HepG2 (cell line): ENCODE data around the gene C1RL. TPM values are rescaled to one million over a fixed set of nuclear protein-coding genes. Genes with fewer than 3 reads are reported as not detected.

ENCODE experiments used
- CEBPB ChIP-seq: IDR thresholded peaks from 2 replicates; pipeline ENCODE4 v1.6.1; 2011; ENCODE audit warnings: low read depth, low read length, improper control_type of control experiment, borderline replicate concordance
- CREM ChIP-seq, 2 experiments: sonication (generic) in 1 of 2; formaldehyde crosslinking in 1 of 2; IDR thresholded peaks; 2 replicates each; pipeline versions ENCODE4 v1.4.0 to v1.6.1; 2016 to 2020; ENCODE audit warnings: antibody characterized with exemption in 1 of 2, mild to moderate bottlenecking in 1 of 2, missing genetic modification reagents in 1 of 2
- ETV5 ChIP-seq: IDR thresholded peaks from 2 replicates; pipeline ENCODE4 v1.6.1; 2018; ENCODE audit warnings: missing biosample characterization, missing genetic modification reagents, inconsistent platforms, borderline replicate concordance
- FOXA3 ChIP-seq: IDR thresholded peaks from 2 replicates; pipeline ENCODE4 v1.6.1; 2016; ENCODE audit warnings: missing genetic modification reagents, missing compliant biosample characterization
- FOXM1 ChIP-seq: sonication (generic); formaldehyde crosslinking; IDR thresholded peaks from 2 replicates; pipeline ENCODE4 v1.5.0; 2020; ENCODE audit warnings: missing genetic modification reagents
- FOXP1 ChIP-seq, 2 experiments: fragments of 450-650 bp in 1 of 2; IDR thresholded peaks; 2 replicates each; pipeline ENCODE4 v1.6.1; 2017 to 2018; ENCODE audit warnings: antibody characterized with exemption in 1 of 2
- HOXA3 ChIP-seq: sonication (generic); formaldehyde crosslinking; IDR thresholded peaks from 2 replicates; pipeline ENCODE4 v1.5.0; 2020; ENCODE audit warnings: missing genetic modification reagents
- ISX ChIP-seq: sonication (generic); formaldehyde crosslinking; conservative IDR thresholded peaks from 2 replicates; pipeline ENCODE4 v1.5.0; 2020; ENCODE audit warnings: missing genetic modification reagents
- JARID2 ChIP-seq: sonication (generic); formaldehyde crosslinking; IDR thresholded peaks from 2 replicates; pipeline ENCODE4 v1.8.1; 2023; ENCODE audit warnings: missing genetic modification reagents, inconsistent platforms; ENCODE audit not compliant: insufficient replicate concordance
- KLF15 ChIP-seq: sonication (generic); formaldehyde crosslinking; IDR thresholded peaks from 2 replicates; pipeline ENCODE4 v1.8.1; 2023; ENCODE audit warnings: borderline replicate concordance, mild to moderate bottlenecking, inconsistent platforms, missing genetic modification reagents, mixed read lengths
- MTF1 ChIP-seq: sonication (generic); formaldehyde crosslinking; IDR thresholded peaks from 2 replicates; pipeline ENCODE4 v1.5.0; 2020; ENCODE audit warnings: missing genetic modification reagents
- NR2C2 ChIP-seq: sonication (generic); formaldehyde crosslinking; IDR thresholded peaks from 2 replicates; pipeline ENCODE4 v1.4.0; 2020; ENCODE audit warnings: missing genetic modification reagents, mild to moderate bottlenecking, moderate library complexity, borderline replicate concordance
- PHF21A ChIP-seq: sonication (generic); formaldehyde crosslinking; IDR thresholded peaks from 2 replicates; pipeline ENCODE4 v1.5.0; 2020; ENCODE audit warnings: mild to moderate bottlenecking, missing genetic modification reagents
- RBM39 ChIP-seq: fragments of 200-400 bp; formaldehyde crosslinking; IDR thresholded peaks from one replicate; pipeline ENCODE4 v1.6.1; 2018; ENCODE audit warnings: antibody characterized with exemption, mild to moderate bottlenecking, low read depth, low read length; ENCODE audit not compliant: poor library complexity, severe bottlenecking
- TBX3 ChIP-seq: fragments of 450-650 bp; IDR thresholded peaks from 2 replicates; pipeline ENCODE4 v1.6.1; 2017; ENCODE audit warnings: antibody characterized with exemption, mild to moderate bottlenecking, inconsistent platforms, borderline replicate concordance
- THAP9 ChIP-seq: sonication (generic); formaldehyde crosslinking; IDR thresholded peaks from 2 replicates; pipeline ENCODE4; 2020; ENCODE audit warnings: missing genetic modification reagents, mild to moderate bottlenecking, borderline replicate concordance
- ZKSCAN5 ChIP-seq: sonication (generic); formaldehyde crosslinking; IDR thresholded peaks from 2 replicates; pipeline ENCODE4 v1.5.1; 2020; ENCODE audit warnings: mild to moderate bottlenecking, missing genetic modification reagents
- ZNF274 ChIP-seq: sonication (generic); formaldehyde crosslinking; IDR thresholded peaks from 2 replicates; pipeline ENCODE4 v1.5.1; 2020; ENCODE audit warnings: mild to moderate bottlenecking, missing genetic modification reagents
- ZNF552 ChIP-seq: sonication (generic); formaldehyde crosslinking; IDR thresholded peaks from 2 replicates; pipeline ENCODE4 v1.9.0; 2022; ENCODE audit warnings: missing genetic modification reagents, mild to moderate bottlenecking, borderline replicate concordance
- ZNF773 ChIP-seq: sonication (generic); formaldehyde crosslinking; IDR thresholded peaks from 2 replicates; pipeline ENCODE4 v1.4.0; 2020; ENCODE audit warnings: missing genetic modification reagents, borderline replicate concordance
- polyA plus RNA-seq, 8 experiments: library from polyadenylated mRNA; depleted of rRNA in 3 of 8; stranded (reverse) in 7 of 8; unstranded in 1 of 8; fragments of >200 nt; fragmentation: Illumina TruSeq in 4 of 8; extraction: Trizol in 4 of 8; gene quantifications; 2 replicates each; pipeline versions ENCODE4 v1.2.1 to v1.2.3, GENCODE V29; 2011 to 2016; ENCODE audit warnings: low read depth in 4 of 8, missing spikeins in 1 of 8, mixed read lengths in 1 of 8; ENCODE audit not compliant: insufficient read depth in 1 of 8
- total RNA-seq, 5 experiments: library from RNA; depleted of rRNA; stranded (reverse); fragments of >200 nt; fragmentation: Illumina TruSeq; extraction: Trizol; gene quantifications; 2 replicates each; pipeline ENCODE4 v1.2.3, GENCODE V29; 2016; ENCODE audit warnings: low read depth in 1 of 5
- TF ChIP-seq, protein P1 (sequence below): sonication (generic); formaldehyde crosslinking; IDR thresholded peaks from 2 replicates; pipeline ENCODE4 v1.8.0; 2023; ENCODE audit warnings: mild to moderate bottlenecking, missing genetic modification reagents
- TF ChIP-seq, protein P2 (sequence below): sonication (generic); formaldehyde crosslinking; IDR thresholded peaks from 2 replicates; pipeline ENCODE4 v1.4.0; 2020; ENCODE audit warnings: missing genetic modification reagents, borderline replicate concordance
- TF ChIP-seq, protein P3 (sequence below): sonication (generic); formaldehyde crosslinking; IDR thresholded peaks from 2 replicates; pipeline ENCODE4 v1.8.1; 2023; ENCODE audit warnings: missing genetic modification reagents, mild to moderate bottlenecking, borderline replicate concordance

Gene C1RL
- total and polyA plus RNA-seq, 2 of the 13 experiments (the other 11 are each of a cell fraction or from before 2014, with no cell fraction given) = 28.9 to 53.1 TPM

DNA sequence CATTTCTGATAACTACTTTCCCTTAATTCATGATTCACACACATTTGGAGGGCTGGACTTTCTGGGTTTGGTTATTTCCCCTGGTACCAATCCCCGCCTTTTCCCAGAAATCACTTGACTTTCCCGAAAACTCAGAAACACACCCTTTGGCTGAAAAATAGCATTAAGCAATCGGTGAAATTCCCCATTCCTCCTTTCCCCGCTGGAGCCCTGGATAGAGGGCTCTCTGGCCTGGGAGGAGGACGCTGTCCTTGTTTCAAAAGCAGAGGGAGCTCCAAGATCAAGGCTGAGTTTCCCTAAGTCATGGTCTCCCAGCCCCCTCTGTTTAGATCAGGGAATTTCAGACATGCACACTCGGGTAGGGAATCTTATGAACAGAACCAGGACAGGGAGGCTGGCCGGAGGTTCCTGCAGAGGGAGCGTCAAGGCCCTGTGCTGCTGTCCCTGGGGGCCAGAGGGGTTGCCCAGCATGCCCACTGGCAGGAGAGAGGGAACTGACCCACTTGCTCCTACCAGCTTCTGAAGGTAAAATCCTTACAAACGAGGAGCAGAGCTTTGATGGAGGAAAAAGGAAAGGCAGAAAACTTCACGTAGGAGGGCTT, 48.6 kb downstream of the C1RL start, which contains the start of gene C1S (continued):
- TF ChIP-seq, protein P1, sequence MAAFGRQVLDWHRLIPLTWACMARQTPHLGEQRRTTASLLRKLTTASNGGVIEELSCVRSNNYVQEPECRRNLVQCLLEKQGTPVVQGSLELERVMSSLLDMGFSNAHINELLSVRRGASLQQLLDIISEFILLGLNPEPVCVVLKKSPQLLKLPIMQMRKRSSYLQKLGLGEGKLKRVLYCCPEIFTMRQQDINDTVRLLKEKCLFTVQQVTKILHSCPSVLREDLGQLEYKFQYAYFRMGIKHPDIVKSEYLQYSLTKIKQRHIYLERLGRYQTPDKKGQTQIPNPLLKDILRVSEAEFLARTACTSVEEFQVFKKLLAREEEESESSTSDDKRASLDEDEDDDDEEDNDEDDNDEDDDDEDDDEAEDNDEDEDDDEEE (CRISPR knock-in tag) = no peak
- no peak for TF ChIP-seq ZKSCAN5 (CRISPR knock-in tag)
- TF ChIP-seq, protein P2, sequence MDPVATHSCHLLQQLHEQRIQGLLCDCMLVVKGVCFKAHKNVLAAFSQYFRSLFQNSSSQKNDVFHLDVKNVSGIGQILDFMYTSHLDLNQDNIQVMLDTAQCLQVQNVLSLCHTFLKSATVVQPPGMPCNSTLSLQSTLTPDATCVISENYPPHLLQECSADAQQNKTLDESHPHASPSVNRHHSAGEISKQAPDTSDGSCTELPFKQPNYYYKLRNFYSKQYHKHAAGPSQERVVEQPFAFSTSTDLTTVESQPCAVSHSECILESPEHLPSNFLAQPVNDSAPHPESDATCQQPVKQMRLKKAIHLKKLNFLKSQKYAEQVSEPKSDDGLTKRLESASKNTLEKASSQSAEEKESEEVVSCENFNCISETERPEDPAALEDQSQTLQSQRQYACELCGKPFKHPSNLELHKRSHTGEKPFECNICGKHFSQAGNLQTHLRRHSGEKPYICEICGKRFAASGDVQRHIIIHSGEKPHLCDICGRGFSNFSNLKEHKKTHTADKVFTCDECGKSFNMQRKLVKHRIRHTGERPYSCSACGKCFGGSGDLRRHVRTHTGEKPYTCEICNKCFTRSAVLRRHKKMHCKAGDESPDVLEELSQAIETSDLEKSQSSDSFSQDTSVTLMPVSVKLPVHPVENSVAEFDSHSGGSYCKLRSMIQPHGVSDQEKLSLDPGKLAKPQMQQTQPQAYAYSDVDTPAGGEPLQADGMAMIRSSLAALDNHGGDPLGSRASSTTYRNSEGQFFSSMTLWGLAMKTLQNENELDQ (CRISPR knock-in tag) = no peak
- peak; percentile 73 for TF ChIP-seq CEBPB
- peak; percentile 50 for TF ChIP-seq PHF21A (CRISPR knock-in tag)
- no peak for TF ChIP-seq CREM (IDR thresholded peaks at IDR 0.05)
- no peak for TF ChIP-seq CREM (CRISPR knock-in tag; IDR thresholded peaks at IDR 0.05)
- no peak for TF ChIP-seq THAP9 (CRISPR knock-in tag)
- TF ChIP-seq ZNF773 (CRISPR knock-in tag) = no peak
- TF ChIP-seq ZNF274 (CRISPR knock-in tag) = no peak
- TF ChIP-seq FOXP1 (IDR thresholded peaks at IDR 0.05) = no peak
- no peak for TF ChIP-seq FOXP1 (CRISPR knock-in tag; IDR thresholded peaks at IDR 0.05)
- peak; percentile 58; the same call in 1 of the 2 replicates for TF ChIP-seq FOXA3
- no peak for TF ChIP-seq ISX (CRISPR knock-in tag)
- TF ChIP-seq MTF1 (CRISPR knock-in tag) = no peak
- no peak for TF ChIP-seq RBM39
- no peak for TF ChIP-seq TBX3
- TF ChIP-seq JARID2 (CRISPR knock-in tag) = peak; percentile 34
- TF ChIP-seq, protein P3, sequence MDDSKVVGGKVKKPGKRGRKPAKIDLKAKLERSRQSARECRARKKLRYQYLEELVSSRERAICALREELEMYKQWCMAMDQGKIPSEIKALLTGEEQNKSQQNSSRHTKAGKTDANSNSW (CRISPR knock-in tag) = no peak
- no peak for TF ChIP-seq KLF15
- no peak; the same call in 1 of the 2 replicates for TF ChIP-seq HOXA3 (CRISPR knock-in tag)
- no peak for TF ChIP-seq FOXM1 (CRISPR knock-in tag)
- peak; percentile 18; the same call in 1 of the 2 replicates for TF ChIP-seq ETV5 (CRISPR knock-in tag)
- no peak for TF ChIP-seq NR2C2 (CRISPR knock-in tag)
- no peak for TF ChIP-seq ZNF552
